NCI-H345 treated with DMSO at 0.1 percent for 48 hours (cell line): ENCODE measurements around the gene TRPM4.
"Not testable (repeated sequence)": the region's sequence is repeated elsewhere in the genome, so short reads cannot be mapped to it uniquely, and the experiment has no call there.

Source experiments
- DNase-seq: peaks from one replicate; lab custom pipeline; 2025; ENCODE audit not compliant: unreplicated experiment; lab: John Stamatoyannopoulos, UW

The TRPM4 gene

GRCh38 chr19:49157445-49158224 is at the start of gene TRPM4:
TSS of gene TRPM4 (plus strand) at chr19:49157792. CDS start at chr19:49157867, 75 bp downstream.
- peak; percentile 55 for DNase-seq

GRCh38 chr19:49109051-49109450 is 48.5 kb upstream of the TRPM4 start:
- no peak for DNase-seq

GRCh38 chr19:49109569-49110233 is 47.9 kb upstream of the TRPM4 start:
- no peak for DNase-seq

- no peak for DNase-seq
Measured at GRCh38 chr19:49110567-49110966, 47.0 kb upstream of the TRPM4 start.

- DNase-seq, result no peak
Measured at GRCh38 chr19:49111218-49111998, 46.2 kb upstream of the TRPM4 start.

- DNase-seq, result peak; percentile 17
Measured at GRCh38 chr19:49113762-49114629, 43.6 kb upstream of the TRPM4 start, which contains the start of gene LIN7B. TSS of gene LIN7B (plus strand) at chr19:49114370. CDS start at chr19:49114405, 35 bp downstream.

GRCh38 chr19:49114630-49115363 is 42.8 kb upstream of the TRPM4 start:
- no peak for DNase-seq

- DNase-seq, result no peak
Measured at GRCh38 chr19:49116544-49116943, 41.0 kb upstream of the TRPM4 start.

- no peak for DNase-seq
Measured at GRCh38 chr19:49117677-49118564, 39.7 kb upstream of the TRPM4 start.

GRCh38 chr19:49118565-49119410 is 38.8 kb upstream of the TRPM4 start, which contains the start of gene C19orf73:
TSS of gene C19orf73 (minus strand) at chr19:49119143. CDS start at chr19:49119022, 121 bp downstream.
- peak; percentile 78 for DNase-seq

GRCh38 chr19:49119411-49120324 is 37.9 kb upstream of the TRPM4 start, which contains the start of gene PPFIA3:
TSS of gene PPFIA3 (plus strand) at chr19:49119544. CDS start at chr19:49127874, 8,330 bp downstream.
- DNase-seq, result no peak

GRCh38 chr19:49120325-49120683 is 37.3 kb upstream of the TRPM4 start:
- DNase-seq, result no peak

- DNase-seq, result no peak
Measured at GRCh38 chr19:49120868-49121267, 36.7 kb upstream of the TRPM4 start.

GRCh38 chr19:49121841-49122240 is 35.8 kb upstream of the TRPM4 start:
- DNase-seq, result not testable (repeated sequence)

- not testable (repeated sequence) for DNase-seq
Measured at GRCh38 chr19:49123285-49123684, 34.3 kb upstream of the TRPM4 start.

- no peak for DNase-seq
Measured at GRCh38 chr19:49125025-49125731, 32.4 kb upstream of the TRPM4 start.
